HEK293 (cell line): ENCODE data around the gene KMO.

Experiments
- BCL11A ChIP-seq: fragments of 450-650 bp; formaldehyde crosslinking; IDR thresholded peaks from 2 replicates; pipeline ENCODE4 v1.5.1; 2016; ENCODE audit warnings: low read depth, missing biosample characterization, missing genetic modification characterization
- RBAK ChIP-seq: fragments of 450-650 bp; formaldehyde crosslinking; IDR thresholded peaks from 2 replicates; pipeline ENCODE4 v1.5.1; 2016; ENCODE audit warnings: missing biosample characterization, missing genetic modification characterization
- SALL2 ChIP-seq: fragments of 450-650 bp; formaldehyde crosslinking; IDR thresholded peaks from 2 replicates; pipeline ENCODE4 v1.5.0; 2017; ENCODE audit warnings: missing biosample characterization, mild to moderate bottlenecking, missing genetic modification characterization, borderline replicate concordance
- ZNF140 ChIP-seq: fragments of 450-650 bp; formaldehyde crosslinking; IDR thresholded peaks from 2 replicates; pipeline ENCODE4 v1.5.1; 2016; ENCODE audit warnings: missing biosample characterization, missing genetic modification characterization
- ZNF23 ChIP-seq: fragments of 450-650 bp; formaldehyde crosslinking; IDR thresholded peaks from 2 replicates; pipeline ENCODE4 v1.5.1; 2016; ENCODE audit warnings: missing biosample characterization, missing genetic modification characterization, borderline replicate concordance
- ZNF24 ChIP-seq: fragments of 450-650 bp; formaldehyde crosslinking; IDR thresholded peaks from 2 replicates; pipeline ENCODE4 v1.5.1; 2016; ENCODE audit warnings: missing biosample characterization, missing genetic modification characterization
- ZNF274 ChIP-seq, 2 experiments: fragments of 200-500 bp in 1 of 2; fragments of 450-650 bp in 1 of 2; sonication (Bioruptor generic) in 1 of 2; formaldehyde crosslinking in 1 of 2; IDR thresholded peaks; 2 replicates each; pipeline versions ENCODE4 v1.5.1 to v1.6.1; 2014 to 2016; ENCODE audit warnings: borderline replicate concordance in 1 of 2, inconsistent platforms in 1 of 2, low read length in 1 of 2, missing biosample characterization in 1 of 2, missing genetic modification characterization in 1 of 2
- ZNF302 ChIP-seq: fragments of 450-650 bp; formaldehyde crosslinking; IDR thresholded peaks from 2 replicates; pipeline ENCODE4 v1.5.1; 2016; ENCODE audit warnings: missing biosample characterization, missing genetic modification characterization, low read depth
- ZNF785 ChIP-seq: fragments of 450-650 bp; formaldehyde crosslinking; IDR thresholded peaks from 2 replicates; pipeline ENCODE4 v1.5.1; 2016; ENCODE audit warnings: missing biosample characterization, missing genetic modification characterization
- TF ChIP-seq, protein P1 (sequence below): fragments of 450-650 bp; formaldehyde crosslinking; IDR thresholded peaks from 2 replicates; pipeline ENCODE4 v1.5.1; 2016; ENCODE audit warnings: missing biosample characterization, missing genetic modification characterization

DNA sequence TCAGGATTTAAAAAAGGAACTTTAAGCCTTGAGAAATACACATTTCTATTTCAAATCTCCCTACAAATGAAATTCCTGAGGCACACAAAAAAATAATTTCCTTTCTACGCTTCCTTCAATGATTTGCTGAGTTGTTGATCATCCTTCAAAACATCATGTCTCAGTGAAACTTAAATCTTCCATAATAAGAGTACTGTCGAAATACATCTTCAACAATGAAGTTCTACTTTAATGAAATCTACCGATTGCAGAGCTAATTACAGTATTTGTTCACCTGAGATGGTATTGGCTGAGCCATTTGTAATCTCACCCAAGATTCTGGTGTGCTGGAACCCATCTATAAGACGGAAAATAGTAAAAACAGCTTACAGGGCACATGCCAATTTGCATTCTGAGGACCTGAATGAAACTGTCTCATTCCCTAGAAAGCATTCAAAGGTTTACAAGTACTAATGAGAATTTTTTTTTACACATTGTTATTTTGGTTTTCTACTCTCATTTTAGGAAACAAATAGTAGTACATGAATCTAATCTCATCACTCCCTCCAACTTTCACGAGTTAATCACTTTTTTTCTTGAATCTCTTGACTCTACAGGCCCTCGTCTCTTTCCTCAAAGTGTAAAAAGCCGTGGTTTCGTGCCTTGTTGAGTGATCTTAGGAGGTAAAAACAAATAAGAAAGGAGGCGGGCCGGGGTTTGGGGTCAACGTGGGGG, 106.9 kb downstream of the KMO start:
- TF ChIP-seq, protein P1, sequence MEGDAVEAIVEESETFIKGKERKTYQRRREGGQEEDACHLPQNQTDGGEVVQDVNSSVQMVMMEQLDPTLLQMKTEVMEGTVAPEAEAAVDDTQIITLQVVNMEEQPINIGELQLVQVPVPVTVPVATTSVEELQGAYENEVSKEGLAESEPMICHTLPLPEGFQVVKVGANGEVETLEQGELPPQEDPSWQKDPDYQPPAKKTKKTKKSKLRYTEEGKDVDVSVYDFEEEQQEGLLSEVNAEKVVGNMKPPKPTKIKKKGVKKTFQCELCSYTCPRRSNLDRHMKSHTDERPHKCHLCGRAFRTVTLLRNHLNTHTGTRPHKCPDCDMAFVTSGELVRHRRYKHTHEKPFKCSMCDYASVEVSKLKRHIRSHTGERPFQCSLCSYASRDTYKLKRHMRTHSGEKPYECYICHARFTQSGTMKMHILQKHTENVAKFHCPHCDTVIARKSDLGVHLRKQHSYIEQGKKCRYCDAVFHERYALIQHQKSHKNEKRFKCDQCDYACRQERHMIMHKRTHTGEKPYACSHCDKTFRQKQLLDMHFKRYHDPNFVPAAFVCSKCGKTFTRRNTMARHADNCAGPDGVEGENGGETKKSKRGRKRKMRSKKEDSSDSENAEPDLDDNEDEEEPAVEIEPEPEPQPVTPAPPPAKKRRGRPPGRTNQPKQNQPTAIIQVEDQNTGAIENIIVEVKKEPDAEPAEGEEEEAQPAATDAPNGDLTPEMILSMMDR (tag by site-specific recombination) = no peak
- no peak for TF ChIP-seq SALL2
- TF ChIP-seq ZNF24 (tag by site-specific recombination) = no peak
- no peak for TF ChIP-seq BCL11A (tag by site-specific recombination)
- TF ChIP-seq ZNF785 (tag by site-specific recombination) = no peak
- no peak for TF ChIP-seq ZNF140 (tag by site-specific recombination)
- no peak for TF ChIP-seq RBAK (tag by site-specific recombination)
- no peak for TF ChIP-seq ZNF302 (tag by site-specific recombination)
- no peak for TF ChIP-seq ZNF274 (IDR thresholded peaks at IDR 0.05; ENCODE audit: low read length)
- no peak for TF ChIP-seq ZNF274 (tag by site-specific recombination; IDR thresholded peaks at IDR 0.05; ENCODE audit: borderline replicate concordance)
- TF ChIP-seq ZNF23 (tag by site-specific recombination) = no peak
